Iris pigment epithelial cell (primary cell): ENCODE measurements around the gene TRAPPC2.

ENCODE experiments used
- DNase-seq: peaks from one replicate; pipeline ENCODE4 v3.0.0-alpha.2; 2011; ENCODE audit warnings: low read depth

The TRAPPC2 gene

GRCh38 chrX:13734278-13735172 lies at the start of gene TRAPPC2, which contains the start of gene OFD1:
TRAPPC2 (minus strand) TSS chrX:13734620; CDS start chrX:13719963, 14,657 bp downstream.
OFD1 (plus strand) TSS chrX:13734748; CDS start chrX:13735072, 324 bp downstream.
- peak; percentile 95 for DNase-seq

GRCh38 chrX:13780868-13781427 lies 46.5 kb upstream of the TRAPPC2 start:
- no peak for DNase-seq

- peak; percentile 76 for DNase-seq
These were observed 44.5 kb upstream of the TRAPPC2 start for GRCh38 chrX:13778916-13779315.

GRCh38 chrX:13776387-13776786 lies 42.0 kb upstream of the TRAPPC2 start:
- no peak for DNase-seq

GRCh38 chrX:13775837-13776236 lies 41.4 kb upstream of the TRAPPC2 start:
- no peak for DNase-seq

GRCh38 chrX:13774696-13775095 lies 40.3 kb upstream of the TRAPPC2 start:
- DNase-seq: peak; percentile 33

- DNase-seq: no peak
These were observed 35.7 kb upstream of the TRAPPC2 start for GRCh38 chrX:13770013-13770535.

- DNase-seq: no peak
These were observed 34.5 kb upstream of the TRAPPC2 start for GRCh38 chrX:13768939-13769338.

- peak; percentile 8 for DNase-seq
These were observed 30.3 kb upstream of the TRAPPC2 start for GRCh38 chrX:13764765-13765164.

GRCh38 chrX:13764281-13764680 lies 29.9 kb upstream of the TRAPPC2 start:
- DNase-seq: no peak

- no peak for DNase-seq
These were observed 29.1 kb upstream of the TRAPPC2 start for GRCh38 chrX:13763489-13763888.

GRCh38 chrX:13761606-13762414 lies 27.4 kb upstream of the TRAPPC2 start:
- DNase-seq: peak; percentile 39

GRCh38 chrX:13760426-13760825 lies 26.0 kb upstream of the TRAPPC2 start:
- no peak for DNase-seq

- DNase-seq: no peak
These were observed 24.8 kb upstream of the TRAPPC2 start for GRCh38 chrX:13759152-13759718.

- DNase-seq: no peak
These were observed 22.0 kb upstream of the TRAPPC2 start for GRCh38 chrX:13756381-13756780.

- DNase-seq: no peak
These were observed 20.8 kb upstream of the TRAPPC2 start for GRCh38 chrX:13755254-13755653.

- no peak for DNase-seq
These were observed 20.3 kb upstream of the TRAPPC2 start for GRCh38 chrX:13754765-13755164.

- DNase-seq: no peak
These were observed 18.2 kb upstream of the TRAPPC2 start for GRCh38 chrX:13752646-13753045.

- DNase-seq: no peak
These were observed 17.7 kb upstream of the TRAPPC2 start for GRCh38 chrX:13752141-13752540.

- DNase-seq: no peak
These were observed 16.4 kb upstream of the TRAPPC2 start for GRCh38 chrX:13750812-13751211.

GRCh38 chrX:13750204-13750603 lies 15.8 kb upstream of the TRAPPC2 start:
- peak; percentile 36 for DNase-seq

- DNase-seq: no peak
These were observed 14.1 kb upstream of the TRAPPC2 start for GRCh38 chrX:13748486-13748885.
